ENCODE results near the gene VCX. TPM values are rescaled to one million over a fixed set of nuclear protein-coding genes. Genes with fewer than 3 reads are reported as not detected.
"Not testable (repeated sequence)": the region's sequence is repeated elsewhere in the genome, so short reads cannot be mapped to it uniquely, and the experiment has no call there.

Gene VCX
- total RNA-seq = not detected in 2 replicates

GRCh38 chrX:7842871-7843270, at the start of gene VCX:
Gene VCX, plus strand, starts transcription at chrX:7843171. Its CDS starts 33 bp downstream, at chrX:7843204.
- intact Hi-C loops (cut with micrococcal nuclease); H3K27ac Mint-ChIP-seq; H3K9me3 Mint-ChIP-seq; H3K27me3 Mint-ChIP-seq; H3K4me1 Mint-ChIP-seq; DNase-seq; H3K36me3 Mint-ChIP-seq (ENCODE audit: low read depth); H3K4me3 Mint-ChIP-seq: not testable (repeated sequence)

- Mint-ChIP-seq H3K27me3 (no peaks in the 10 kb centered on the region), H3K4me3 (no peak overlapping the region), H3K4me1 (no peaks in the 10 kb centered on the region), H3K9me3 (peaks cover 5% of the 10 kb centered on the region), H3K36me3 (ENCODE audit: low read depth) (no peaks in the 10 kb centered on the region), H3K27ac (no peak overlapping the region)
- intact Hi-C loops (cut with micrococcal nuclease) = no loop called here
- no peak for DNase-seq
Measured at GRCh38 chrX:7798327-7798726, 44.6 kb upstream of the VCX start.

DNA sequence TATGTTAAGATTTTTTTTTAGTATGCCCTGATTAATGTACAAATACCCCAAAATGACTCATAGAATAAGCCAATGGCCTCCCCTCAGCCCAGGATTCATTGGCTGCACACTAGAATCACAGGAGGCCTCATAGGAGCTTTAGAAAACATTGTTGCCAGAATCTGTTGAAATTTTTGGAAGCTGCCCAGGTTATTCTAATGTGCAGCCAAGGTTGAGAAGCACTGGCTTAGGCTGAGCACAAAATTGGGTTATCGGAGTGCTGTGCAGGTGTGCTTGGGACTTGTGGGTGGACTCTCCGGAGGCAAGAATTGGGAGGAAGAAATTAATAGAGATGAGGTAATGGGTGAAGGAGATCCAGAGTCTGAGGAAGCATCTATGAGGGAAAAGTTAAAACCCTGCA, 41.3 kb upstream of the VCX start:
- H3K27ac Mint-ChIP-seq = no peak overlapping the region
- no peaks in the 10 kb centered on the region for H3K27me3 Mint-ChIP-seq
- H3K4me3 Mint-ChIP-seq = no peak overlapping the region
- H3K36me3 Mint-ChIP-seq (ENCODE audit: low read depth) = no peaks in the 10 kb centered on the region
- peaks cover 5% of the 10 kb centered on the region for H3K9me3 Mint-ChIP-seq
- DNase-seq = no peak
- H3K4me1 Mint-ChIP-seq = no peaks in the 10 kb centered on the region
- intact Hi-C loops (cut with micrococcal nuclease) = no loop called here

DNA sequence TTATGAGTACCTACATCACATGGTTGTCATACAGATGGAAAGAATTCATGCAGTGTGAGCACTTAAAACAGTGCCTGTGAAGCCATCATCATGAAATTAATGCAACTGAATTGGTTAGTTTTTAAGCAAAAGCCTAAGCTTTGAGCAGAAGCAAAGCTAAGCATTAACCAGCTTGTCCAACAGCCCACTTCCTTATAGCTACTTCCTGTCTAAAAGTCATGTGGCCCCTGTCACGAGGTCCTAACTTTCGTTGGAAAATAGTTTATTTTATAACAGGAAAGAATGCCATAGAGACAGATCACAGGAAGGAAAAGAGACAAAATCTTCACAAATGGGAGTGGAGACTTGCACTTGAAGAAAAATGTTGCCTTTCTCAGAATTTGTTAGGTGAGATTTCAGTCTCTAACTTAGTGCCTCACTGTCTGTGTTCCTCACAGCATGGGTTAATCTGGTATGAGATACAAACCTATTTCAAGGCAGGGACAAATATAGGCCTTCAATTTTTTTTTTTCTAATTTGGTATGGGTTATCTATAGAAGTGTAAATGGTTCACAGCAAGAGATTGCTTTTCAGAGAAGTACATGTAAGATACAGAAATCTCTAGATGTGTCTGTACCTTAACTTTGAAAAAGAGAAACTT, 27.7 kb upstream of the VCX start:
- Mint-ChIP-seq H3K9me3 (no peaks in the 10 kb centered on the region), H3K27ac (no peak overlapping the region), H3K27me3 (no peaks in the 10 kb centered on the region), H3K4me1 (no peaks in the 10 kb centered on the region), H3K4me3 (no peak overlapping the region), H3K36me3 (ENCODE audit: low read depth) (no peaks in the 10 kb centered on the region)
- DNase-seq = no peak
- intact Hi-C loops (cut with micrococcal nuclease) = no loop called here

DNA sequence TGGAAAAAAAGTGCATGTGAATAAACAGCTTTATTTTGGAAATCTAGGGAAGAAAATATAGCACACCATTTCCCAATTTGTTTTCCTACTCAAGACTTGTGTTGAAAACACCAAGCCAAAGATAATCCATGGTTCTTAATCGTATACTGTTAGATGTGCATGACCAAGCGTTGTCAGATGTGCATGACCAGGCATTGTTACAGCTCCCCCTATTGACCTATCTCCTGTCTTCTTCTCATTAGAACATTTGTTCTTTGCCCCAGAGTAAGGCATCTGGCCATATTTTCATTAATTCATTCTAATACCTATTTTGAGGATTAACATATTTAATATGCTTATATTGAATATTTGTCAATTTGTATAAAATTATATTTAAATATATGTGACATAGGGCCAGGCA, 14.4 kb upstream of the VCX start:
- Mint-ChIP-seq H3K27me3 (no peaks in the 10 kb centered on the region), H3K9me3 (peaks cover under 1% of the 10 kb centered on the region), H3K36me3 (ENCODE audit: low read depth) (no peaks in the 10 kb centered on the region), H3K27ac (no peak overlapping the region), H3K4me1 (no peaks in the 10 kb centered on the region), H3K4me3 (no peak overlapping the region)
- no peak for DNase-seq
- intact Hi-C loops (cut with micrococcal nuclease) = no loop called here

DNA sequence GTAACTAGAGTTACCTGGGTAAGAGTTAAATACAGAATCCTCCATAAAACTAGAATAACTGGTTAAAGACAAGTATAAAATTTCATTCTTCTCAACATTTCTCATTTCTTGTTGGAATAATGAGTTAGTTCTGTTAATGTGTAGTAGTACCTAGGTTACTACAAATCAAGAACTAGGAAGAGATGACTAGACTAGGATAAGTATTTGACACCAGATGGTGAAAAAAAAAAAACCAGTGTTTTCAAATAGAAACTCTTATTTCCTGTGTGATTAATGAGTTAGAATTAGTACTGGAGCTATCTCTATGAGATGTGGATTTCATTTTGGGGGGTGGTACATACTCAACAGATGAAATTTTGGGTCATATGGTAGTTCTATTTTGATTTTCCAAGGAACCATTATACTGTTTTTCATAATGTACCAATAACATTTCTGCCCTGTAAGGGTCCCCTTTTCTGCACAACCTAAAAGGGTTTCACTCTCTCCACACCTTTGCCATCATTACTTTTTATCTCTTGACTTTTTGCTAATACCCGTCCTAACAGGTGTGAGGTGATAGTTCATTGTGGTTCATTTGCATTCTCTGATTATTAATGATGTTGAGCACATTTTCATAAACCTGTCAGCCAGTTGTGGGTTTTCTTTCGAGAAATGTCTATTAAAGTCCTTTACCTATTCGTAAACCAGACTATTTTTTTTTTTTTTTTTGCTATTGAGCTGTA, 1.7 kb upstream of the VCX start:
- Mint-ChIP-seq H3K9me3 (peaks cover 3% of the 10 kb centered on the region), H3K4me1 (no peaks in the 10 kb centered on the region), H3K27me3 (no peaks in the 10 kb centered on the region)

DNA sequence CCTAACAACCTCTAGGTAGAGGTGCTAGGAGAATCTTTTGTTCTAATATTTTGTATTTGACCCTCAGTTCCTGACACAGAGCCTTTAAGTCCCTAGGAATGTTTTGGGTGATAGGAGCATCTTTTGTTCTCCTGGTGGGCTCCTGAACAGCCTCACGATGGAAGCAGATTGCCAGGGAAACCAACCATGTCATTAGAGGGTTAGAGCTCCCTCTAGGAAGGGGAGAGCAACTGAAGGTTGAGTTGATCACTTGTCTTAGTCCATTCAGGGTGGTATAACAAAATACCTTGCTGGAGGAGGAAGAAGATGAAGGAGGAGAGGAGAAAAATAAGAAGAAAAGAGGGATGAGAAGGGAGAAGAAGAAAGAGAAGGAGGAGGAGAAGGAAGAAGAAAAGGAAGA, 9.2 kb downstream of the VCX start:
- no peaks in the 10 kb centered on the region for H3K4me1 Mint-ChIP-seq
- no peak for DNase-seq
- H3K27ac Mint-ChIP-seq = no peak overlapping the region
- H3K27me3 Mint-ChIP-seq = no peaks in the 10 kb centered on the region
- H3K36me3 Mint-ChIP-seq (ENCODE audit: low read depth) = no peaks in the 10 kb centered on the region
- intact Hi-C loops (cut with micrococcal nuclease) = no loop called here
- H3K9me3 Mint-ChIP-seq = no peaks in the 10 kb centered on the region
- H3K4me3 Mint-ChIP-seq = no peak overlapping the region

More for the DNA sequence above, 1.7 kb upstream of the VCX start:
- Mint-ChIP-seq H3K4me3 (no peak overlapping the region), H3K27ac (no peak overlapping the region), H3K36me3 (ENCODE audit: low read depth) (no peaks in the 10 kb centered on the region)
- intact Hi-C loops (cut with micrococcal nuclease) = no loop called here
- no peak for DNase-seq

DNA sequence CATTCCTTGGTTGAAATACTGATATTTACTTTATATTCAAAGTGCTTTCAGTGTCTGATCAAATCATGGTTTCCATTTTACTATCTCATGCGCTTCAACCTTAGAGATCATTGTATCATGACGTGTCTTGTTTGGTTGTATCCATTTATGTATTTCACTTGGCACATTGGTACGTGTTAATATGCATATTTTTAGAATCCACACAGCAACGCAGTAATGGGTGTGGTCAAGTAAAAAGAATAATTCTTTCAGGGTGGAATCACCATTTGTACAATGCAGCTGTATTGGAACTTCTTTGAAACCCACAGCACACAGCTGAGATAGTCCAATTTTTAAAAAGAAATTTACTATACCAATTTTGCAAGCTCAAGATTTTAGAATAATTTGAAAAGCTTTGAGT, 29.1 kb downstream of the VCX start:
- Mint-ChIP-seq H3K4me3 (no peak overlapping the region), H3K27ac (no peak overlapping the region), H3K4me1 (no peaks in the 10 kb centered on the region), H3K27me3 (no peaks in the 10 kb centered on the region), H3K9me3 (no peaks in the 10 kb centered on the region), H3K36me3 (ENCODE audit: low read depth) (no peaks in the 10 kb centered on the region)
- DNase-seq = no peak
- intact Hi-C loops (cut with micrococcal nuclease) = no loop called here

DNA sequence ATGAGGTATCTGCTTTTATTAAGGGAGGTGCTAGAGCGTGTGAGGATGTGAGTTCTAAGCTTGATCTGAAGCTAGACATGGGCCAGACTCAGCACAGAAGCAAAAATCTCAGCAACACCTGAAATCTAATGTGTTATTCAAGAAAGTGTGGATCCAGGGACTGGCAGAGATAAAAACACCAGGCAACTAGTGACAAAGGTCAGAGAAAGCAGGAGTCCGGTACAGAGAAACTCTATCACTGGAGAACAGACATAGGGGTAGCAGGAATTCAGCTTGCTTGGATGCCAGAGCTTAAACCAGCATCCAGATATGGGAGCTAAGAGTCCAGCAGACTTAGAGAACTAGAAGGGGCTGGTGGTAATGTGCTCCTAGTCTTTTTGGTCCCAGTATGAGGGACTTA, 34.0 kb downstream of the VCX start:
- Mint-ChIP-seq H3K27me3 (no peaks in the 10 kb centered on the region), H3K36me3 (ENCODE audit: low read depth) (no peaks in the 10 kb centered on the region), H3K27ac (no peak overlapping the region), H3K4me1 (no peaks in the 10 kb centered on the region), H3K4me3 (no peak overlapping the region), H3K9me3 (no peaks in the 10 kb centered on the region)
- no peak for DNase-seq
- intact Hi-C loops (cut with micrococcal nuclease) = no loop called here

- Mint-ChIP-seq H3K4me1 (no peaks in the 10 kb centered on the region), H3K4me3 (no peak overlapping the region), H3K9me3 (peaks cover 3% of the 10 kb centered on the region), H3K36me3 (ENCODE audit: low read depth) (no peaks in the 10 kb centered on the region), H3K27ac (no peak overlapping the region), H3K27me3 (no peaks in the 10 kb centered on the region)
- intact Hi-C loops (cut with micrococcal nuclease) = no loop called here
- no peak for DNase-seq
Measured at GRCh38 chrX:7889135-7889534, 46.2 kb downstream of the VCX start.

DNA sequence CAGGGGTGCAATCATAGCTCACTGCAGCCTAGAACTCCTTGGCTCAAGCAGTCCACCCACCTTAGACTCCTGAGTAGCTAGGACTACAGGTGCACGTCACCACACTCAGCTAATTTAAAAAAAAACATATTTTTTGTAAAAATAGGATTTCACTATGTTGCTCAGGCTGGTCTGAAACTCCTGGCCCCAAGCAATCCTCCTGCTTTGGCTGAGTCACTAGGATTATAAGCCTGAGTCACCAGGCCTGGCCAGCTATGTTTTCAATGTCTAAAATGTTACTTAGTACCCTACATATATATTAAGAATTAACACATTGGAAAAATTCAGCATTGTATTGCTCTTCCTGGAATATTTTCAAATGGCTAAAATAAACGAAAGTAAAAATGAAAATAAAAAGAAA, 46.7 kb downstream of the VCX start:
- Mint-ChIP-seq H3K36me3 (ENCODE audit: low read depth) (no peaks in the 10 kb centered on the region), H3K9me3 (peaks cover 3% of the 10 kb centered on the region), H3K27me3 (no peaks in the 10 kb centered on the region), H3K4me3 (no peak overlapping the region), H3K4me1 (no peaks in the 10 kb centered on the region), H3K27ac (no peak overlapping the region)
- intact Hi-C loops (cut with micrococcal nuclease) = no loop called here
- DNase-seq = no peak

GRCh38 chrX:7891928-7892327, 49.0 kb downstream of the VCX start:
- H3K4me3 Mint-ChIP-seq = no peak overlapping the region
- no peaks in the 10 kb centered on the region for H3K4me1 Mint-ChIP-seq
- DNase-seq = no peak
- H3K9me3 Mint-ChIP-seq = peaks cover 3% of the 10 kb centered on the region
- no peaks in the 10 kb centered on the region for H3K27me3 Mint-ChIP-seq
- H3K27ac Mint-ChIP-seq = no peak overlapping the region
- intact Hi-C loops (cut with micrococcal nuclease) = no loop called here
- no peaks in the 10 kb centered on the region for H3K36me3 Mint-ChIP-seq (ENCODE audit: low read depth)

Measured in activated CD4-positive, alpha-beta T cell treated with anti-CD3 and anti-CD28 coated beads, Interleukin-2, amount 10 ng/mL, durations not matched to agents 24 days and 14 days (primary cell).